AG10803 (cell line): Measurements from ENCODE around the gene GAS2L1.
A peak's percentile ranks its signal among the peaks of the same experiment; 100 is the strongest.

Experiments
- DNase-seq: peaks from one replicate; pipeline ENCODE4 v3.0.0; 2010; ENCODE audit warnings: low read depth
- H3K4me3 ChIP-seq: 2 replicates; pipeline ENCODE4 v1.5.1; 2011; ENCODE audit warnings: mild to moderate bottlenecking, low read length, control low read depth
- TF ChIP-seq, protein P1 (sequence below): conservative IDR thresholded peaks from 2 replicates; pipeline ENCODE4 v1.5.1; 2011; ENCODE audit warnings: mild to moderate bottlenecking, low read length, control low read depth, inconsistent platforms

Gene GAS2L1

DNA sequence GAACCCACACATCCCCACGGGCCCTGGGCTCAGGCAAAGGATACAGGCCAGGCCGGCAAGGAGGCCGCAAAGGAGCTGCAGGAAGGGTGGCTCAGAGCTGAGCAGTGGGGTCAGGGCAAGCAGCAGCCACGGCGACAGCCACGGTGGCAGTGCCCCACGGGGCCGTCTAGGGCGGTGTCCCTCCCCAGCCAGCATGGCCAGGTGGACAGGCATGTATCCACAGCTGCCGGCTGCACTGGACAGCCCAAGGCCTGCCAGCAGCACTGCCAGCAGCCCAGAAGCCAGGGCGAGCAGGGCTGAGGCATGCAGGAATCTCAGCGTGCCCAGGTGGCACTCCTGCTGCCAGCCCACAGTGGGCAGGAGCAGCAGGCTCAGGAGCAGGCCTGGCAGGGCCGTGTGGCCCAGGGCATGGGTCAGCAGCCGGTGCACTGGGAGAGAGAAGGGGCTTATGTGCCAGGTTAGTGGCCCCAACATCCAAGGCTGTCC is 42.6 kb upstream of the GAS2L1 start:
- no peak for DNase-seq
- TF ChIP-seq, protein P1, sequence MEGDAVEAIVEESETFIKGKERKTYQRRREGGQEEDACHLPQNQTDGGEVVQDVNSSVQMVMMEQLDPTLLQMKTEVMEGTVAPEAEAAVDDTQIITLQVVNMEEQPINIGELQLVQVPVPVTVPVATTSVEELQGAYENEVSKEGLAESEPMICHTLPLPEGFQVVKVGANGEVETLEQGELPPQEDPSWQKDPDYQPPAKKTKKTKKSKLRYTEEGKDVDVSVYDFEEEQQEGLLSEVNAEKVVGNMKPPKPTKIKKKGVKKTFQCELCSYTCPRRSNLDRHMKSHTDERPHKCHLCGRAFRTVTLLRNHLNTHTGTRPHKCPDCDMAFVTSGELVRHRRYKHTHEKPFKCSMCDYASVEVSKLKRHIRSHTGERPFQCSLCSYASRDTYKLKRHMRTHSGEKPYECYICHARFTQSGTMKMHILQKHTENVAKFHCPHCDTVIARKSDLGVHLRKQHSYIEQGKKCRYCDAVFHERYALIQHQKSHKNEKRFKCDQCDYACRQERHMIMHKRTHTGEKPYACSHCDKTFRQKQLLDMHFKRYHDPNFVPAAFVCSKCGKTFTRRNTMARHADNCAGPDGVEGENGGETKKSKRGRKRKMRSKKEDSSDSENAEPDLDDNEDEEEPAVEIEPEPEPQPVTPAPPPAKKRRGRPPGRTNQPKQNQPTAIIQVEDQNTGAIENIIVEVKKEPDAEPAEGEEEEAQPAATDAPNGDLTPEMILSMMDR: no peak
- H3K4me3 ChIP-seq: no peak overlapping the region

DNA sequence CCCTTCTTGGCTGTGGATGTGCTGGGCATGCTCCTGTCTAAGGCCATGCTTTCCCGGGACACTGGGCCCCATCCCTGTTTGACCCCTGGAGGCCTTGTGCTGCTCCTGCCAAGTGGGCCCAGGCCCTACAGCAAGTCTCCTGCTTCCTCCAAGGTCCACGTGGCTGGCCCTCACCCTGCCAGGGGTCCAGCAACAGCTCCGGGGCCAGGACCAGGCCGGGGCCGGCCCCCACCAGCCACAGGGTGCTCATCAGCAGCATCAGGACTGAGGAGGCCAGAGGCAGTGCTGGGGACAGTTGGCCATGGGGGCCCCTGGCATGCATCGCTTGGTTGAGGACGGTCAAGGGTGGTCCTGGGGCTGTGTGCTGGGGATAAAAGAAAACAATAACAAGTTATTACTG is 41.1 kb upstream of the GAS2L1 start:
- TF ChIP-seq, protein P1: no peak
- no peak overlapping the region for H3K4me3 ChIP-seq
- no peak for DNase-seq

DNA sequence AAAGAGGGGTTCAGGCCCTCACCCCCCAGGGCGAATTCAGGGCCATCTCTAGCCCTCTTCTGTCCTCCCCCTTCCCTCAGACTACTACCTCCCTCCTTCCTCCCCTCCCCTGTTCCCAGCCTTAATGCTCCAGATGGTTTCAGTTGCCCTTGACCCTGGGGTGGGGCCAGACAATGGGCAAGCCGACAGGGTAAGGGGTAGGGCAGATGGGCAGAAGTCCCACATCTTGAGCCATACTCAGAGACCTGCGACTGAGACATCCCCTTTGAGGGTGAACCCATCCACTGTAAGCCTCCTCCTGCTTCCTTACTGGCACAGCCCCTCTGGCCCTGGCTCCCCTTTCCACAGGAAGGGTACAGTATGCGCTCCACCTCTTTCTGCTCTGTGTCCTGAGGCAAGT is 40.5 kb upstream of the GAS2L1 start:
- no peak for DNase-seq
- TF ChIP-seq, protein P1: no peak
- no peak overlapping the region for H3K4me3 ChIP-seq

DNA sequence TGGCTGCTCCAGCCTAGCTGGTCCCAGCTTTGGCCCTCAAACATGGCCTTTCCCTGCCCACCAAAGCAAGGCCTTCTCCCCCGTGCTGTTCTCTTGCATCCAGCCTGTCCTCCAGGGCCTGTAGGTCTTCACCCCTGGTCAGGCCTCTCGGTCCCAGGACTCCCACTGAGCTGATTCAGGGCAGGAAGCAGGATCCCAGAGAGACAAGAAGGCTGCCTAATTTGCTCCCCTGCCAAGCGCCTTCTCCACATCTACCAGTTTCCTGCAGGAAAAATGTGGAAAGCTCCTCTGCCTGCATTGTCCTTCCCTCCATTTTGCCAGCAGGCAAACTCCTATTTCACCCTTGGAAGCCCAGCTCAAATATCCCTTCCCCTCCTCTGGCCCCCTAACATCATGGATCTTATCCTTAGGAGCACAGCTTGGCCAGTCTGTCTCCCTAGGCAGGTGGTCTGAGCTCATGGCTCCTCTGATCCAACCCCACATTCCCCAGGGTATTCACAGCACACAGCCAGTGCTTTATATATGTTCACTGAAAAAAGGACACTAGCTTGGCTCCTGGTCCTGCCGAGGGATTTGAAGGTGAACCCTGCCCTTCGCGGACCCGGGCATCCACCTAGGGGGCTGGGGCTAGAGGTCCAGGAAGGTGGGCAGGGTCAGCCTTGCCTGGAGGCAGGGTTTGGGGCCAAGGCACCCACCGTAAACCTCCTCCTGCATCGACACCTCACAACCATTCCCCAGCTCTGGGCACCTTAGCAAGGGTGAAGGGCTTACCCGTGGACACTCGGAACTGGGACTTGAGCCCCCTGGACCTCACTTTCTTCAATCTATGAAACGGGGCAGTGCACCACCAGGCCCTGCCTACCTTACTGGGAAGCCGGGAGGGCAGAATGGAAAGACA is 39.6 kb upstream of the GAS2L1 start:
- TF ChIP-seq, protein P1: no peak
- peak overlapping the region; percentile 91 for H3K4me3 ChIP-seq
- DNase-seq: no peak

DNA sequence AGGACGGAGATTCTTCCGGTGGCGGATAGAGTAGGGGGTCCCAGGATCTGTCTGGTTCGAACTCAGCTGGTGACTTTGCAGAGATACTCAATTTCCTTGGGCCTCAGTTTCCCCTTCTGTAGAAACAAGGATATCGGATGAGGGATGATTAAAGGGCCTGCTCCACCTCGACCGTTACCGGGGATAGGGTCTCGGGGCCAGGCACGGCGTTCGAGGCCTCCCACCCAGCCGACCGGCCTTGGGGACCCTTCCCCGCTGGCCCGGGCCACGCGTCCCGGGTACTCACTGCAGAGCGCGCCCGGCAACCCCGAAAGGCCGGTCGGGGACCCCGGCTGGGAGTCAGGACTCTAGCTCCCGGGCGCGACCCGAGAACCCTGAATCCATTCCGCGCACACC is 39.0 kb upstream of the GAS2L1 start:
- H3K4me3 ChIP-seq: peak overlapping the region; percentile 91
- TF ChIP-seq, protein P1: no peak
- no peak for DNase-seq

DNA sequence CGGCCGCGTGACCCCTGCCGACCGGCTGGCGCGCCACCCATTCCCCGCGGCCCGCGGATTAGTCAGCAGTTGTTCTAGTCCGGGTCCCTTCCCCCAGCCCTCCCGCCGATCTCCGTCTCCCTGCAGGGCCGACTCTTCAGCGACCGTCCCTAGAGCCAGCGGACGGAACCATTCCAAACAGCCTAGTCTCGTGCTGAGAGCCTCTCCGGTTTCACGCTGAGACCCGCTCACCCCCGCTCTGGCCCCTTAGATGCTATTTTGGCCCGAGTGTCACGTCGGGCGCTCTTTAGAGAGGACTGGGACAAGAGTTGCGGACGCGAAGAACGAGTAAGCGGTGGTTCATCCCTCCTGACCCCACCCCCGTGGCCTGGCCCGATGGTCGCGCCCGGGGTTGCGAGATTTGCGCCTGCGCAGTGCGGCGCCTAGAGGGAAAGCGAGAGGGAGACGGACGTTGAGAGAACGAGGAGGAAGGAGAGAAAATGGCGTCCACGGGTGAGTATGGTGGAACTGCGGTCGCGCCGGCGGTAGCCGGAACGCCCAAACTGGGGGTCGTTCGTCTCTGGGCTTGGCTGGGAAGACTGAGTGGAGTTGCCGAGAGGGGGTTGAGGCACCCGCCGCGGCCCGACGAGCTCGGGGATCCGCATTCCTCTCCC is 38.5 kb upstream of the GAS2L1 start, which contains the start of the genes EWSR1 and RHBDD3:
EWSR1 (plus strand) TSS at position 411 of the 653 bp plus-strand sequence; CDS start at position 480, 69 bp downstream.
RHBDD3 (minus strand) TSS at position 124 of the 653 bp plus-strand sequence. CDS start 2,355 bp downstream, outside the sequence.
- peak; percentile 98 for DNase-seq
- TF ChIP-seq, protein P1: no peak

More for the DNA sequence above, 38.5 kb upstream of the GAS2L1 start, which contains the start of the genes EWSR1 and RHBDD3:
- peak within 1 kb of the TSS; percentile 91 for H3K4me3 ChIP-seq
